GM13976 (cell line): ENCODE measurements around the gene P2RY13.

Source experiments
- DNase-seq: peaks from one replicate; pipeline ENCODE4 v3.0.0; 2012; ENCODE audit warnings: low spot score
- in situ Hi-C: fragments of 300-500 bp; cut with MboI; formaldehyde crosslinking; loops from one replicate; pipeline ENCODE4 v1.12.0; 2022; ENCODE audit warnings: low sequenced_read_pairs, mixed read lengths, inconsistent platforms; ENCODE audit not compliant: unreplicated experiment
- TF ChIP-seq, protein P1 (sequence below): IDR thresholded peaks from 2 replicates; pipeline ENCODE4 v1.5.1; 2012; ENCODE audit warnings: borderline replicate concordance, mild to moderate bottlenecking; ENCODE audit not compliant: insufficient read depth; ENCODE audit errors: extremely low read depth, missing control alignments, control extremely low read depth

P2RY13 gene

DNA sequence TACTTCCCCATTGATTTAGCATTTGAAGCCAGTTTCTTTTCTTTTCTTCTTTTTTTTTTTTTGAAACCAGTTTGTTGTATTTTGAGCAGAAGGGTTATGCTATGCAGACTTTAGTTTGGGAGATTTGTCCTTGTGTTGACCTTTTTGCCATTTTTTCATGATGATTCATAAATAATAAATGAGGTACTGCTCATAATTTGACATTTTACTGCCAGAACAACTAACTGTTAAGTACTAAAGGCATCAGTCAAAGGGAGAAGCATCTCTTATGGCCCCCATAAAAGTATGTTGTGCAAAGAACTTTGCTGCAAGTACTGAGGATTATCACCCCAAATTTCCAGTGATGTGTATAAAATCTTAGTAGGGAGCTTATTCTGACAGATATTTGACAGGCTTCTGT is 11.0 kb downstream of the P2RY13 start:
- no peak for DNase-seq
- TF ChIP-seq, protein P1, sequence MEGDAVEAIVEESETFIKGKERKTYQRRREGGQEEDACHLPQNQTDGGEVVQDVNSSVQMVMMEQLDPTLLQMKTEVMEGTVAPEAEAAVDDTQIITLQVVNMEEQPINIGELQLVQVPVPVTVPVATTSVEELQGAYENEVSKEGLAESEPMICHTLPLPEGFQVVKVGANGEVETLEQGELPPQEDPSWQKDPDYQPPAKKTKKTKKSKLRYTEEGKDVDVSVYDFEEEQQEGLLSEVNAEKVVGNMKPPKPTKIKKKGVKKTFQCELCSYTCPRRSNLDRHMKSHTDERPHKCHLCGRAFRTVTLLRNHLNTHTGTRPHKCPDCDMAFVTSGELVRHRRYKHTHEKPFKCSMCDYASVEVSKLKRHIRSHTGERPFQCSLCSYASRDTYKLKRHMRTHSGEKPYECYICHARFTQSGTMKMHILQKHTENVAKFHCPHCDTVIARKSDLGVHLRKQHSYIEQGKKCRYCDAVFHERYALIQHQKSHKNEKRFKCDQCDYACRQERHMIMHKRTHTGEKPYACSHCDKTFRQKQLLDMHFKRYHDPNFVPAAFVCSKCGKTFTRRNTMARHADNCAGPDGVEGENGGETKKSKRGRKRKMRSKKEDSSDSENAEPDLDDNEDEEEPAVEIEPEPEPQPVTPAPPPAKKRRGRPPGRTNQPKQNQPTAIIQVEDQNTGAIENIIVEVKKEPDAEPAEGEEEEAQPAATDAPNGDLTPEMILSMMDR = no peak
- in situ Hi-C loops = no loop called here

DNA sequence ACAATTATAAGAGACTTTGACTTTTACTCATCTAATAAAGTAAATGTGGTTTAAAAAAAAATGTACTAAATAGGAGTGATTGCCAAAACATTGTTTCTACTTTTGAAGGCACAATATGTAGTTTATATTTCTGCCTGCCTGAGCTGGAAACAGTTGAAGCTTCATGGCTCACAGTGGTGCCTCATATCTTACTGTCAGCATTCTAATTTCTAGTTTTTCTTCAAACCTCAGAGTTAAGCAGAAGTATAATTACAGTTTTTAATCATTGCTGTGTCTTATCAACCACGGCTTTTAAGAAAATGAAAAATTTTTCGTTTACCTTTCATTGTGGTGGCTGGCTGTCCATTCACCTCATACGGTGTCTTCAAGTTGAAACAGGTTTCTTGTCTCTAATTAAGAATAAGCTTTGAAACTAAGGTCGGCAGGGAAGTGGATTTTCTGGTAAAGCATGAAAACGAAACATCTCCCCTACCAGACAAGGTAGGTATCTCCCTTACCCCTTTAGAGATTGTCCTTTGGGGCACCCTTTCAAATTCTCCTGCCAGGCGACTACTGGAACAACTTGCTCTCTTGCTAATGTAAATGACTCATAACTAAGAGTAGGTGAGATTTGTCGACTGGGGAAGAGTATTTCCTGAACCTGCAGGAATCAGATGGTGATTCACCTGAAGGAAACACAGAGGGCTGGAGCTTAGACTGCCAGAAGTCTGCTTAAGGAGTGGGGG is 12.9 kb downstream of the P2RY13 start, which contains the start of gene GPR87:
GPR87 (minus strand) TSS at position 554 of the 725 bp plus-strand sequence. CDS start 16,720 bp downstream, outside the sequence.
- no peak for DNase-seq
- TF ChIP-seq, protein P1 = no peak
- in situ Hi-C loops = no loop called here

DNA sequence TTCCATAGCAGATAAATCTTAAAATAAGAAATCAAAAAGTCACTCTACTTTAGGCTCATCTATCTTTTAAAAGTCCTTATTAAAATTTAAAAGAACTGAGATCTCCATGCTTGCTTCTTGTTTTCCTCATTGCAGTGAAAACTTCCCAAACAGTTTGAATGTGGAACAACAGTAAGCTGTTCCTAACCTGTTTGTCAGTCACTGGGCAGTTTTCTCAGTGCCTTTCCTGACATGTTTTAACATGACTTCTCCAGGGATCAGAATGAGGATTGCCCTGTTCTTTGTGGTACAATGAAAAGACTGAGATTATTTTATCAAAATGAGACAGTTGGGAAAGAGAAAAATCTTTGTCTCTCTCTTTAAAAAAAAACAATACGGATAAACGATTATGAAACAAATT is 13.5 kb downstream of the P2RY13 start:
- TF ChIP-seq, protein P1 = no peak
- in situ Hi-C loops = no loop called here
- DNase-seq = no peak

DNA sequence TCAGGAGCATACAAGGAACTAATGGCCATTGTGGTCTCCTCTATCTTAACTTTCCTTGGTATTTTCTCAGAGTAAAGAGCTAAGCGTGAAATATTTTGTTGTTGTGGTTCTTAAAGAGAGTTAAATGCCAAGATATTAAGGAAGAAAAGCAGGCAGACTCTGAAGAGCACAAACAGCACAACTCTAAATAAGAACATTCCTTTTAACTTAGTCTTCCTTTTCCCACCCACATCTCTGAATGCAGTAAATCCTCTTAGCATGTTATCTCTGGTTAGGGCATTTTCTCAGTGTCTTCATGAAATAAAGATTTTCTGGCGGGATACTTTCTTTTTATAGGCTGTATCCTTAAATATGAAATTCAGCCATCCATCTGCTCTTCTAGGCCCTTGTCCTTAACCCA is 14.2 kb downstream of the P2RY13 start:
- DNase-seq = no peak
- TF ChIP-seq, protein P1 = no peak
- in situ Hi-C loops = no loop called here

DNA sequence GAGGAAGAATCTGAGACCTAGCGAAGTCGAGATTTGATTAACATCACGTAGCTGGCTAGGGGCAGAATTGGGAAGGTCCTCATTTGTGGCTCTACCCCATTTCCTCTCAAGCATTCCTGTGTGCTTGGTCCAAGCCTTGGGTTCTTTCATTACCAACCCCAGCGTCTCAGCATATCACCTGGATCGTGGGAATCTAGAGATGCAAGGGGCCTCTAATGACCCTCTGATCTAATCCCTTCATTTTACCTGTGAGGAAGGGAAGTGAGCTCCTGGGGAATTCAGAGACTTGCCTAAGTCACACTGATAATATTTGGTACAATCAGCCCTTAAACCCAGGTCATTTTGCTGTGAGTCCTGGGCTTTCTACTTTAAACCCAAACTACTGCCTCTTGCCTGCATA is 14.8 kb downstream of the P2RY13 start:
- in situ Hi-C loops = no loop called here
- DNase-seq = no peak
- TF ChIP-seq, protein P1 = no peak

DNA sequence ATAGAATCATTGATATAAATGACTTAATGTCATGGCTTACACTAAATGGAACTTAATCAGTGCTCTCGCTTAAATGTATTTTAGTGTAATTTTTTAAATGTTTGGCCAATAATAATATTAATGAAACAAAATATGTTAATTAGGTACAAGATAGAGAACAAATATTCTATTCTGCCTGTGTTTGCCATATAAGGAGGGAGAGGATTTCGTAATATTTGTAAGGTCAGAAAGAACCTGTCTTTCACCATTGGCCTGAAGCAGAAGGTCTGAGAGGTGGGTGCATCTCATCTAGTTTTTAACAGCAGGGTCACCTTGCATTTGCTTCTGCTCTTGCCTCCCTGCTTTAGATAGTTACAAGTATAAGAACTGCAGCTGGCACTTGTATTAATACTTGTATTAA is 15.2 kb downstream of the P2RY13 start:
- in situ Hi-C loops = no loop called here
- no peak for DNase-seq
- TF ChIP-seq, protein P1 = no peak
